ENCODE data around the gene CROT.
A peak's percentile ranks its signal among the peaks of the same experiment; 100 is the strongest.

CROT gene

GRCh38 chr7:87359366-87359765 lies 13.9 kb downstream of the CROT start:
- TF ChIP-seq, protein P1, sequence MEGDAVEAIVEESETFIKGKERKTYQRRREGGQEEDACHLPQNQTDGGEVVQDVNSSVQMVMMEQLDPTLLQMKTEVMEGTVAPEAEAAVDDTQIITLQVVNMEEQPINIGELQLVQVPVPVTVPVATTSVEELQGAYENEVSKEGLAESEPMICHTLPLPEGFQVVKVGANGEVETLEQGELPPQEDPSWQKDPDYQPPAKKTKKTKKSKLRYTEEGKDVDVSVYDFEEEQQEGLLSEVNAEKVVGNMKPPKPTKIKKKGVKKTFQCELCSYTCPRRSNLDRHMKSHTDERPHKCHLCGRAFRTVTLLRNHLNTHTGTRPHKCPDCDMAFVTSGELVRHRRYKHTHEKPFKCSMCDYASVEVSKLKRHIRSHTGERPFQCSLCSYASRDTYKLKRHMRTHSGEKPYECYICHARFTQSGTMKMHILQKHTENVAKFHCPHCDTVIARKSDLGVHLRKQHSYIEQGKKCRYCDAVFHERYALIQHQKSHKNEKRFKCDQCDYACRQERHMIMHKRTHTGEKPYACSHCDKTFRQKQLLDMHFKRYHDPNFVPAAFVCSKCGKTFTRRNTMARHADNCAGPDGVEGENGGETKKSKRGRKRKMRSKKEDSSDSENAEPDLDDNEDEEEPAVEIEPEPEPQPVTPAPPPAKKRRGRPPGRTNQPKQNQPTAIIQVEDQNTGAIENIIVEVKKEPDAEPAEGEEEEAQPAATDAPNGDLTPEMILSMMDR (conservative IDR thresholded peaks at IDR 0.05; ENCODE audit: low read depth, low read length): no peak
- no peak overlapping the region for H3K4me3 ChIP-seq (ENCODE audit: low read length)
- peak; percentile 31 for DNase-seq (ENCODE audit: low read depth)

DNA sequence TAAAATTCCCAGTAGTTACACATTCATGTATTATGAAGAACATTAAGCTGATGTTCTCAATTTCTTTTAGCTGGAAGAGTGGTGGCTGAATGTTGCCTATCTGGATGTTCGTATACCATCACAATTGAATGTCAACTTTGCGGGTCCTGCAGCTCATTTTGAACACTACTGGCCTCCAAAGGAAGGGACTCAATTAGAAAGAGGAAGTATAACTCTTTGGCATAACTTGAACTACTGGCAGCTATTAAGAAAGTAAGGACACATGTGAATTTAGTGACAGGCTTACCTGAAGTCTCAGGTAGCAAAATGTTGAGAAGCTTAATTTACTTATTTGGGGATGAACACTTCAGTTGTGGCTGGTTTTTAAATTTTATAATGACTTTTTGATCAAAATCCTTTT lies 15.9 kb downstream of the CROT start:
- no peak for DNase-seq (ENCODE audit: low read depth)
- H3K4me3 ChIP-seq (ENCODE audit: low read length): no peak overlapping the region
- TF ChIP-seq, protein P1 (conservative IDR thresholded peaks at IDR 0.05; ENCODE audit: low read depth, low read length): no peak

GRCh38 chr7:87363342-87363741 lies 17.9 kb downstream of the CROT start:
- no peak for DNase-seq (ENCODE audit: low read depth)
- no peak overlapping the region for H3K4me3 ChIP-seq (ENCODE audit: low read length)
- TF ChIP-seq, protein P1 (conservative IDR thresholded peaks at IDR 0.05; ENCODE audit: low read depth, low read length): no peak

DNA sequence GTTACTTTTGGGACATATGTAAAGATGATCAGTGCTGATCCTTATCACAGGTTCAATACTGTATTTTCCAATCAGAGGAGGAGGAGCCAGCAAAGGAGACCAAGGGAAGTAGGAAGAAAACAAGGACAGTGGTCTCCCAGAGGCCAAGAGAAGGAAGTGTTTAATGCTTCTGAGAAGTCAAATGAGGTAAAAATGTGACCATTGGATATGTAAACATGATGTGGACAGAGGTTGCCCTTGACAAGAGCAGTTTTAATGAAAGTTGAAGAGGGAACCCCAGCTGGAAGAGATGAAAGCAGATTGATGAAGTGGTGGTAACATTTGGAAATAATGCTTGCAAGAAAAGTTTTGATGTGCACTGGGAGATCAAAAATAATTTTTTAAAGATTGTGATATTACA lies 18.8 kb downstream of the CROT start:
- TF ChIP-seq, protein P1 (conservative IDR thresholded peaks at IDR 0.05; ENCODE audit: low read depth, low read length): no peak
- no peak overlapping the region for H3K4me3 ChIP-seq (ENCODE audit: low read length)

DNA sequence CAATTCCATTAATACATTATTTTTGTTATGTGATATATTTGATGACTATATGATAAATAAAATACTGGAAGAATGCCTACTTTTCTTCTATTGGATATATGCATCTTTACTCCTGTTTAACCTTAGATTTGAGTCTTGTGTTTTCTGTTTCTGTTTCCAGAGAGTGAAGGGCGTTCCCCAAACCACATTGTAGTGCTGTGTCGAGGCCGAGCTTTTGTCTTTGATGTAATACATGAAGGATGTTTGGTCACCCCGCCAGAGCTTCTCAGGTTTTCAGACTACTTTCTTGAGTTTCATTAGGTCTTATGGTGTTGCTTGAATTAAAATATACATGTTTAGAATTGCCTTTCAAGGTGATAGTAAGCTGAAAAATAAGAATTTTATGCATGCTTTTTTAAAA lies 23.8 kb downstream of the CROT start:
- TF ChIP-seq, protein P1 (conservative IDR thresholded peaks at IDR 0.05; ENCODE audit: low read depth, low read length): no peak
- no peak for DNase-seq (ENCODE audit: low read depth)
- H3K4me3 ChIP-seq (ENCODE audit: low read length): no peak overlapping the region

More for the DNA sequence above, 18.8 kb downstream of the CROT start:
- DNase-seq (ENCODE audit: low read depth): no peak

- H3K4me3 ChIP-seq (ENCODE audit: low read length): no peak overlapping the region
- no peak for DNase-seq (ENCODE audit: low read depth)
- TF ChIP-seq, protein P1 (conservative IDR thresholded peaks at IDR 0.05; ENCODE audit: low read depth, low read length): no peak
These were observed 25.3 kb downstream of the CROT start for GRCh38 chr7:87370660-87371180.

- no peak for DNase-seq (ENCODE audit: low read depth)
- TF ChIP-seq, protein P1 (conservative IDR thresholded peaks at IDR 0.05; ENCODE audit: low read depth, low read length): no peak
- no peak overlapping the region for H3K4me3 ChIP-seq (ENCODE audit: low read length)
These were observed 30.4 kb downstream of the CROT start for GRCh38 chr7:87375662-87376435.
